GM12864 (cell line): ENCODE data around the gene MFSD11.
A peak's percentile ranks its signal among the peaks of the same experiment; 100 is the strongest.

Experiments used
- DNase-seq: peaks from one replicate; pipeline ENCODE4 v3.0.0-alpha.2; 2011; ENCODE audit warnings: low read depth
- H3K4me3 ChIP-seq: 2 replicates; pipeline ENCODE4 v1.5.1; 2011; ENCODE audit warnings: mild to moderate bottlenecking, low read depth, low read length, control low read depth
- CTCF ChIP-seq: IDR thresholded peaks from 2 replicates; pipeline ENCODE4 v1.5.1; 2011; ENCODE audit warnings: low read depth, mild to moderate bottlenecking, moderate library complexity, low read length, control low read depth, inconsistent platforms; ENCODE audit errors: missing control alignments

The MFSD11 gene

GRCh38 chr17:76816590-76817135 lies 78.7 kb downstream of the MFSD11 start:
- no peak overlapping the region for H3K4me3 ChIP-seq
- TF ChIP-seq CTCF, result peak; percentile 71
- DNase-seq, result no peak

GRCh38 chr17:76820039-76820438 lies 82.1 kb downstream of the MFSD11 start:
- no peak for DNase-seq
- TF ChIP-seq CTCF, result no peak
- H3K4me3 ChIP-seq, result no peak overlapping the region

- DNase-seq, result no peak
- TF ChIP-seq CTCF, result no peak
- no peak overlapping the region for H3K4me3 ChIP-seq
These were observed 82.6 kb downstream of the MFSD11 start for GRCh38 chr17:76820561-76820960.

GRCh38 chr17:76822184-76822778 lies 84.4 kb downstream of the MFSD11 start:
- DNase-seq, result no peak
- H3K4me3 ChIP-seq, result no peak overlapping the region
- TF ChIP-seq CTCF, result no peak

- H3K4me3 ChIP-seq, result no peak overlapping the region
These were observed 86.2 kb downstream of the MFSD11 start for GRCh38 chr17:76824093-76824492.

GRCh38 chr17:76826330-76827068 lies 88.6 kb downstream of the MFSD11 start:
- no peak overlapping the region for H3K4me3 ChIP-seq
- no peak for DNase-seq
- TF ChIP-seq CTCF, result no peak

More at GRCh38 chr17:76824093-76824492, 86.2 kb downstream of the MFSD11 start:
- TF ChIP-seq CTCF, result no peak
- DNase-seq, result no peak
